Parathyroid adenoma (tissue), 2 donors: Measurements from ENCODE around the gene TRIM8.

Experiments used
- H2AFZ ChIP-seq: fragments of 300-600 bp; sonication (generic); one replicate; pipeline ENCODE4 v1.7.0; 2017; ENCODE audit warnings: antibody characterized with exemption, mild to moderate bottlenecking
- H3K27ac ChIP-seq: fragments of 300-600 bp; sonication (generic); one replicate; pipeline ENCODE4 v1.7.0; 2017
- H3K27me3 ChIP-seq: fragments of 300-600 bp; sonication (generic); one replicate; pipeline ENCODE4 v1.7.0; 2017; ENCODE audit warnings: low read length; ENCODE audit not compliant: control insufficient read depth, insufficient read depth
- H3K36me3 ChIP-seq: fragments of 300-600 bp; sonication (generic); one replicate; pipeline ENCODE4 v1.7.0; 2017; ENCODE audit warnings: low read length; ENCODE audit not compliant: control insufficient read depth, insufficient read depth
- H3K4me1 ChIP-seq: fragments of 300-600 bp; sonication (generic); one replicate; pipeline ENCODE4 v1.7.0; 2017; ENCODE audit warnings: control low read depth
- H3K4me2 ChIP-seq: fragments of 300-600 bp; sonication (generic); one replicate; pipeline ENCODE4 v1.7.0; 2017; ENCODE audit warnings: low read length
- H3K4me3 ChIP-seq: fragments of 300-600 bp; sonication (generic); one replicate; pipeline ENCODE4 v1.7.0; 2017; ENCODE audit warnings: low read depth, low read length
- H3K79me2 ChIP-seq: fragments of 300-600 bp; sonication (generic); one replicate; pipeline ENCODE4 v1.7.0; 2017; ENCODE audit warnings: control low read depth
- H3K9ac ChIP-seq: fragments of 300-600 bp; sonication (generic); one replicate; pipeline ENCODE4 v1.7.0; 2017; ENCODE audit warnings: mild to moderate bottlenecking
- H3K9me3 ChIP-seq: fragments of 300-600 bp; sonication (generic); one replicate; pipeline ENCODE4 v1.7.0; 2017; ENCODE audit warnings: low read length; ENCODE audit not compliant: control insufficient read depth
- TF ChIP-seq, protein P1 (sequence below): fragments of 300-600 bp; sonication (generic); IDR thresholded peaks from one replicate; pipeline ENCODE4 v1.7.0; 2017; ENCODE audit warnings: antibody characterized with exemption, mild to moderate bottlenecking
- donor health status: primary hyperparathyroidism.

Gene TRIM8

DNA sequence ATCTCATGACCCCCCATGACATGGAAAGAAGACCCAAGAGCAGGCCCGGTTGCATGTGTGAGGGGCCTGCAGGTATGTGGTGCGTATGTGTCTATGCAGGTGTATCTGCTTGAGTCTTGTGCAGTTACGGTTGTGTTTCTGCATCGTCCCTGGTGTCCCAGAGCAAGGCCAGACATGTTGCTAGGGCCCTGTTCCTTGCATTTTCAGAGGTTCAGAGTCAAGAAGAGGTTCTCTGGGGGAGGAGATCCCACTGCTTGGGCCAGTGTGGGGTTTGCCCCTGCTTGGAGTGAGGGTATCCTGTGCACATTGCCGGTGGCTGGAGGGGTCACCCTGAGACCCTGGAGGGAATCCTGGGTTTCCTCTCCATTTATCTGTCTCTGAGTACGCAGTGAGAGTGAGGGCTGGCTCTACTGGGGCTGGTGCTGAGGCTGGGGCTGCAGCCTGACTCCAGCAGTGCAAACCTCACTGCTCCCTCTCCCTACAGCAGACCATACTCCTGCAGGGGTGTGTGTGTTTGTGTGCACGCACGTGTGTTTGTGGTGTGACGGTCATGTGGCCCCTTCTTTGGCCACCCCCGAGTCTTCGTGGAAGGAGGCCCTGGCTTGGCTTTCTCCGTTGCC is 4.1 kb downstream of the TRIM8 start:
- Histone ChIP-seq H3K27me3 (no peaks in the 10 kb centered on the region), H3K4me1 (peaks cover 41% of the 10 kb centered on the region), H2AFZ (no peak overlapping the region), H3K9ac (no peak overlapping the region), H3K79me2 (peaks cover 88% of the 10 kb centered on the region), H3K4me2 (peak overlapping the region; percentile 96), H3K36me3 (no peaks in the 10 kb centered on the region), H3K27ac (peak overlapping the region; percentile 99), H3K9me3 (no peaks in the 10 kb centered on the region), H3K4me3 (no peak overlapping the region)
- TF ChIP-seq, protein P1, sequence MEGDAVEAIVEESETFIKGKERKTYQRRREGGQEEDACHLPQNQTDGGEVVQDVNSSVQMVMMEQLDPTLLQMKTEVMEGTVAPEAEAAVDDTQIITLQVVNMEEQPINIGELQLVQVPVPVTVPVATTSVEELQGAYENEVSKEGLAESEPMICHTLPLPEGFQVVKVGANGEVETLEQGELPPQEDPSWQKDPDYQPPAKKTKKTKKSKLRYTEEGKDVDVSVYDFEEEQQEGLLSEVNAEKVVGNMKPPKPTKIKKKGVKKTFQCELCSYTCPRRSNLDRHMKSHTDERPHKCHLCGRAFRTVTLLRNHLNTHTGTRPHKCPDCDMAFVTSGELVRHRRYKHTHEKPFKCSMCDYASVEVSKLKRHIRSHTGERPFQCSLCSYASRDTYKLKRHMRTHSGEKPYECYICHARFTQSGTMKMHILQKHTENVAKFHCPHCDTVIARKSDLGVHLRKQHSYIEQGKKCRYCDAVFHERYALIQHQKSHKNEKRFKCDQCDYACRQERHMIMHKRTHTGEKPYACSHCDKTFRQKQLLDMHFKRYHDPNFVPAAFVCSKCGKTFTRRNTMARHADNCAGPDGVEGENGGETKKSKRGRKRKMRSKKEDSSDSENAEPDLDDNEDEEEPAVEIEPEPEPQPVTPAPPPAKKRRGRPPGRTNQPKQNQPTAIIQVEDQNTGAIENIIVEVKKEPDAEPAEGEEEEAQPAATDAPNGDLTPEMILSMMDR, result no peak

DNA sequence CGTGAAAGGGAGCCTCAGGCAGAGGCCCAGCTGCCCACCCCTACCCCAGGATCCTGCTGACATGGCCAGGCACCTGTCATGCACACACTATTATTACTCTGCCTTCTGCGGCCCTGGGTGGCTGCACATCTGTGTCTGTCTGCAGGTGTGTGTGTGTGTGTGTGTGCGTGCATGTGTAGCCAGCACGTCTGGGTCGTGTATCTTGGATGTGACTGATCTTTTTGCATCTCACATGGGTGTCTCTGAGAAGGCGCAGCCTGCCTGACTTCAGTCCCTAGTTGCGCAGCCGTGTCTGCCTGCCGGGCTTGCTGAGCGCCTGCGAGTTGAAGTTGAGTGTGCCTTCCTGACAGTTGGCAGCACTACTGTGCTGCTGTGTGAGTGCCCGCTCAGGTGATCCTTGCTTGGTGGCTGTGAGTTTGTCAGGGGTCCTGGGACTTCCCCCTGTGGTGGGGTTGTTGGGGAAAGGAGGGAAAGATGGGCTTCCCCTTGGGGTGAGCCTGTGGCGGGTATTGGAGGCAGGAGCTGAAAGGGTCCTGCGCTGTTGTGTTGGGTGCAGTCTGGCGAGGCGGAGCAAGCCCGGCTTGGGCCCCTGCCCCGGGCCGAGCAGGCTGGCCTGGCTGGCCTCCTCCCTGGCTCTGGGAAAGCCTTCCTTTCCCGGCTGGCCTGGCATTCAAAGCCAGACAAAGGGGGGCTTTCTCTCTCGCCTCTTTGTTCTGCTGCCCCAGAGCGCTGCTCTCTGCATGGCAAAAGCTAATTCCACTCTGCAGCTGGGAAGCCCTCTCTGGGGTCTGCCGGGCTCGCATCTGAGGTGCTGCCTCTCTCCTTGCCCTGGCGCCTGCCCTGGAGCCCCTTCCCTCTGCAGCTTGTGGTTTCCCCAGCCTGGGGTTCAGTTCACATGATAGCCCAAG is 4.9 kb downstream of the TRIM8 start:
- Histone ChIP-seq H3K4me1 (peaks cover 41% of the 10 kb centered on the region), H3K4me3 (peak overlapping the region; percentile 8)
- TF ChIP-seq, protein P1, result no peak

DNA sequence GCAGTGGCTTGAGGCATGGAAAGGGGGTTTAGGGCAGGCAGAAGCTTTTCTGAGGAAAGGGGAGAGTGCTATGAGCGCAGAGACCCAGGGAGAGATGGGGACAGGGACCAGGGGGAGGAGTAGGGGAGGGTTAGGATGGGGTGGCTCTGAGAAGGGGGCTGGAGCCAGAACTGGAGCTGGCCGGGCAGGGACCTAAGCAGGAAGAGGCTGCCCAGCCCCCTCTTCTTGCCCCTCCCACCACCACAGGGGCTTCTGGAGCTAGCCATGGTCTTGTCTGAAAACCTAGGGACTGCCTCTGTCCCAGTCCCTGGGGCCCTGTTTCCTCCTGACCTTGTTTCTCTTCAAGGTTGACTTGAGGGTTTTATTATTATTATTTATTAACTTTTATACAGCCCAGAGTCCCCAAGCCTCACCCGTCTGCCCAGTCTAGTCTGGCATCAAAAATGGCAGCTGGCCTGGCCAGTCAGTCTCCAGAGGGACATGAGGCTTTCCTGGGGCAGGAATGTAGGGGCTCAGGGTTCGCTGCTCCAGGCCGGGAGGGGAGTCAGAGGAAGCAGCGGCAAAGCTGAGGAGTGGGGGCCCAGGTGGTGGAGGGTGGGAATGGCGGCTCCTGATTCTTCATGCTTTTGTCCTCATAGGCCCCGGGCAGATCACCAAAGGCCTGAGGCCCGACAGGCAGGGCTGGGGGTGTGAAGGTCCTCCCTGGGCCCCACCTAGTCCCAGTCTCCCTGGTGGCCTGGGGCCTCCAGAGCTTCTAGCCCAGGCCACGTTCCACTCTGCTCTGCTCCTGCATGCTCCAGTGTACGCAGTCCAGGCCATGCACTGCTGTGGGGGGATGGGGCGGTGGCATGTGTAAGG is 5.7 kb downstream of the TRIM8 start:
- Histone ChIP-seq H3K36me3 (no peaks in the 10 kb centered on the region), H3K27ac (peak overlapping the region; percentile 99), H3K9me3 (no peaks in the 10 kb centered on the region), H3K27me3 (no peaks in the 10 kb centered on the region), H3K4me2 (peak overlapping the region; percentile 96), H3K4me3 (no peak overlapping the region), H3K9ac (peak overlapping the region; percentile 46), H3K79me2 (peaks cover 82% of the 10 kb centered on the region), H3K4me1 (peaks cover 41% of the 10 kb centered on the region), H2AFZ (no peak overlapping the region)
- TF ChIP-seq, protein P1, result no peak

More for the DNA sequence above, 4.9 kb downstream of the TRIM8 start:
- Histone ChIP-seq H3K79me2 (peaks cover 91% of the 10 kb centered on the region), H2AFZ (no peak overlapping the region), H3K9me3 (no peaks in the 10 kb centered on the region), H3K27ac (peak overlapping the region; percentile 99), H3K36me3 (no peaks in the 10 kb centered on the region), H3K27me3 (no peaks in the 10 kb centered on the region), H3K4me2 (peak overlapping the region; percentile 96), H3K9ac (peak overlapping the region; percentile 46)

DNA sequence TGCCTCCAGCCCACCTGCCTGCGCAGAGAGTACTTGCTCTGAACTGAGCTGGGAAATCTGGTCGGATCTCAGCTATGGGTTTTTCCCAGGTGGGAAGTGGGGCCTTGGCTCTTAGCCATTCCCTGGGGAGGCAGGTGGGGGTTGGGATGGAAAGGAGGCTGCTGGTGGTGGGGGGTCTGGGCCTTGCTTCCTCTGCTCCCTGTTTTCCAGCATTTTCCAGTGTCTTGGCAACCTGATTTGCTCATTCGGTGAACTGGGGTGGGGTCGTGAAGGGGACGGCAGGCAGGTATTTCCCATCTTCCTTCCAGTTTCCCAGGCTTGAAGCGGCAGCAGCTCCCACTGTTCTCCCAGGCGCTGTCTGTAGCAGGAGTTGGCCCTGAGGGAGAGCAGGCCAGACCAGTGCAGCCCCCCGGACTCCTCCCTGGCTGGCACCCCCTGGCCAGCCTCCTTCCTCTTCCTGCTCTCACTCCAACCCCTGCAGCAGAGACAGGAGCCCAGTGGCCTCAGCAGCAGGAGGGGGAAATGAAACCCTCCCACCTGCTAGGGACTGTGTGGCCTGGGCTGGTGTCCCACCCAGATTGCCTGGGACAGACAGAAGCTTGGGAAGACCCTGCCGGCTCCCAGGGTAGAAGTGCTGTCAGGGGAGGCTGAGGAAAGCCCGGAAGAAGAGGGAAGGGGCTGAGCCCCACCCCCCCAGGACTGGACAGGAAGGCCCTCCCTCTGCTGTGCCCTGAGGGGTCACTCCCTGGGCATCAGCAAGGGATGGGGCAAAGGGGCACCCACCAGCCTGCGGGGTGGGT is 6.6 kb downstream of the TRIM8 start:
- H3K4me1 ChIP-seq, result peaks cover 41% of the 10 kb centered on the region
- H2AFZ ChIP-seq, result no peak overlapping the region
- no peaks in the 10 kb centered on the region for H3K9me3 ChIP-seq
- H3K79me2 ChIP-seq, result peaks cover 74% of the 10 kb centered on the region
- peak overlapping the region; percentile 24 for H3K4me2 ChIP-seq
- peak overlapping the region; percentile 99 for H3K27ac ChIP-seq
- TF ChIP-seq, protein P1, result no peak
- no peak overlapping the region for H3K4me3 ChIP-seq
- no peaks in the 10 kb centered on the region for H3K27me3 ChIP-seq
- H3K9ac ChIP-seq, result no peak overlapping the region
- H3K36me3 ChIP-seq, result no peaks in the 10 kb centered on the region
